A549 (cell line): ENCODE data around the gene LMTK2. TPM values are rescaled to one million over a fixed set of nuclear protein-coding genes. Genes with fewer than 3 reads are reported as not detected.

Experiments
- ATAC-seq, 2 experiments: fragments of 200-7000 bp in 1 of 2; fragments of >200 bp in 1 of 2; cut with Nextera tagmentation in 1 of 2; cut with Tn5 transposase in 1 of 2; 3 replicates each; pipeline versions ENCODE4 v1.8.0 to v1.9.1; 2018 to 2020; ENCODE audit warnings: mild to moderate bottlenecking in 1 of 2, moderate library complexity in 1 of 2
- CTCF ChIA-PET: fragments of 300-600 bp; sonication (Branson Sonifier 250); formaldehyde crosslinking; extraction: SDS; loops from one replicate; lab custom pipeline; 2021; ENCODE audit warnings: antibody characterized with exemption, inconsistent platforms; lab: Yijun Ruan, JAX
- POLR2A ChIA-PET: fragments of 350-600 bp; formaldehyde crosslinking; extraction: SDS; loops from one replicate; lab custom pipeline; 2021; ENCODE audit warnings: antibody characterized with exemption, inconsistent platforms; lab: Yijun Ruan, JAX
- DNase-seq, 2 experiments: peaks; one replicate each; pipeline versions ENCODE4 v3.0.0 to v3.0.0-alpha.2; 2011 to 2016; ENCODE audit warnings: low read depth in 1 of 2, low spot score in 1 of 2
- FAIRE-seq: peaks from 2 replicates; lab custom pipeline; 2011; peaks lifted over from hg19 to GRCh38; lab: Jason Lieb, UNC
- H3K27ac ChIP-seq, 2 experiments: fragments of >200 bp; sonication (Bioruptor Twin); formaldehyde crosslinking; 3 replicates each; pipeline ENCODE4 v1.5.1; 2016 to 2017
- H3K4me1 ChIP-seq: fragments of >200 bp; sonication (Bioruptor Twin); formaldehyde crosslinking; 3 replicates; pipeline ENCODE4 v1.6.1; 2016
- H3K4me2 ChIP-seq: fragments of >200 bp; sonication (Bioruptor Twin); formaldehyde crosslinking; 3 replicates; pipeline ENCODE4 v1.6.1; 2016
- H3K4me3 ChIP-seq: fragments of >200 bp; sonication (Bioruptor Twin); formaldehyde crosslinking; 3 replicates; pipeline ENCODE4 v1.5.1; 2016
- H3K9me3 ChIP-seq: fragments of >200 bp; sonication (Bioruptor Twin); formaldehyde crosslinking; 3 replicates; pipeline ENCODE4 v1.6.1; 2016
- ATOH8 ChIP-seq: fragments of 250-450 bp; sonication (Bioruptor Pico); IDR thresholded peaks from 2 replicates; pipeline ENCODE4 v1.5.0; 2020; ENCODE audit warnings: low read depth, mild to moderate bottlenecking, moderate library complexity
- CBX2 ChIP-seq: fragments of 200-600 bp; sonication (generic); IDR thresholded peaks from 2 replicates; pipeline ENCODE4 v1.6.1; 2016; ENCODE audit warnings: low read depth, mild to moderate bottlenecking, borderline replicate concordance
- EHF ChIP-seq: fragments of 250-450 bp; sonication (Bioruptor Pico); IDR thresholded peaks from 2 replicates; pipeline ENCODE4 v1.5.0; 2020; ENCODE audit warnings: mild to moderate bottlenecking
- EHMT2 ChIP-seq: fragments of 200-600 bp; sonication (generic); IDR thresholded peaks from 2 replicates; pipeline ENCODE4 v1.6.1; 2016; ENCODE audit warnings: antibody characterized with exemption, low read depth, mild to moderate bottlenecking, moderate library complexity
- FOSL2 ChIP-seq, 2 experiments: fragments of 450-650 bp in 1 of 2; fragments of >200 bp in 1 of 2; sonication (Bioruptor Twin) in 1 of 2; formaldehyde crosslinking; IDR thresholded peaks; 2 replicates each; pipeline versions ENCODE4 v1.5.0 to v1.6.1; 2016 to 2020; ENCODE audit warnings: mild to moderate bottlenecking in 1 of 2, moderate library complexity in 1 of 2
- GATA3 ChIP-seq: IDR thresholded peaks from 2 replicates; pipeline ENCODE4 v1.6.1; 2012; ENCODE audit warnings: borderline replicate concordance
- HDAC2 ChIP-seq: fragments of 200-600 bp; sonication (generic); IDR thresholded peaks from 2 replicates; pipeline ENCODE4 v1.6.1; 2016
- HES2 ChIP-seq: fragments of >200 bp; sonication (Bioruptor Twin); formaldehyde crosslinking; IDR thresholded peaks from 2 replicates; pipeline ENCODE4 v1.6.1; 2016
- HOXB5 ChIP-seq: fragments of 250-450 bp; sonication (Bioruptor Pico); IDR thresholded peaks from 2 replicates; pipeline ENCODE4 v1.5.0; 2020; ENCODE audit warnings: mild to moderate bottlenecking, moderate library complexity
- JUNB ChIP-seq: fragments of >200 bp; sonication (Bioruptor Twin); formaldehyde crosslinking; IDR thresholded peaks from 2 replicates; pipeline ENCODE4 v1.6.1; 2016
- KDM1A ChIP-seq: fragments of 200-600 bp; sonication (generic); IDR thresholded peaks from 2 replicates; pipeline ENCODE4 v1.6.1; 2016; ENCODE audit warnings: low read depth, mild to moderate bottlenecking
- MAX ChIP-seq: IDR thresholded peaks from 2 replicates; pipeline ENCODE4 v1.6.1; 2012
- MAZ ChIP-seq: fragments of 150-350 bp; IDR thresholded peaks from 2 replicates; pipeline ENCODE4 v1.6.1; 2014; ENCODE audit warnings: antibody characterized with exemption, low read depth, low read length, borderline replicate concordance
- POLR2A ChIP-seq: IDR thresholded peaks from 2 replicates; pipeline ENCODE4 v1.6.1; 2012; ENCODE audit warnings: mild to moderate bottlenecking, low read length
- POLR2AphosphoS2 ChIP-seq: conservative IDR thresholded peaks from 2 replicates; pipeline ENCODE4 v1.6.1; 2012; ENCODE audit warnings: low read length, improper control_type of control experiment, inconsistent platforms
- SREBF2 ChIP-seq: fragments of 450-650 bp; IDR thresholded peaks from 2 replicates; pipeline ENCODE4 v1.6.1; 2014; ENCODE audit warnings: mild to moderate bottlenecking, moderate library complexity
- TP53 ChIP-seq: fragments of 250-450 bp; sonication (Bioruptor Pico); IDR thresholded peaks from 2 replicates; pipeline ENCODE4 v1.5.0; 2021; ENCODE audit warnings: mild to moderate bottlenecking, moderate library complexity
- ZC3H11A ChIP-seq: fragments of 450-650 bp; IDR thresholded peaks from 2 replicates; pipeline ENCODE4 v1.6.1; 2014; ENCODE audit warnings: antibody characterized with exemption, mild to moderate bottlenecking
- ZSCAN20 ChIP-seq: fragments of 250-450 bp; sonication (Bioruptor Pico); IDR thresholded peaks from 2 replicates; pipeline ENCODE4 v1.8.0; 2022; ENCODE audit warnings: mild to moderate bottlenecking, moderate library complexity
- WGBS: methylation state at CpG from one replicate; pipeline ENCODE4 v1.1.6; 2017; ENCODE audit errors: missing lambda C conversion rate; 5-methylcytosine and 5-hydroxymethylcytosine counted together
- polyA plus RNA-seq, 4 experiments: library from polyadenylated mRNA; depleted of rRNA in 3 of 4; stranded (reverse); fragments of >200 nt; fragmentation: RNase III in 1 of 4; extraction: RNeasy Plus Mini Kit Qiagen cat#74134 plus additional on column Dnase treatment in 1 of 4; gene quantifications; 2 replicates in 3 of 4; 3 replicates in 1 of 4; pipeline ENCODE4 v1.2.3, GENCODE V29; 2011 to 2017
- TF ChIP-seq, protein P1 (sequence below): fragments of >200 bp; sonication (Bioruptor Twin); formaldehyde crosslinking; IDR thresholded peaks from 3 replicates; pipeline ENCODE4 v1.5.1; 2016
- TF ChIP-seq, protein P2 (sequence below): fragments of 450-650 bp; IDR thresholded peaks from 2 replicates; pipeline ENCODE4 v1.6.1; 2014; ENCODE audit warnings: antibody characterized with exemption
- TF ChIP-seq, protein P3 (sequence below): fragments of 150-350 bp; IDR thresholded peaks from 2 replicates; pipeline ENCODE4 v1.6.1; 2014; ENCODE audit warnings: low read depth, mild to moderate bottlenecking, low read length
- TF ChIP-seq, protein P4 (sequence below): IDR thresholded peaks from 2 replicates; pipeline ENCODE4 v1.6.1; 2012; ENCODE audit warnings: low read depth, borderline replicate concordance
- TF ChIP-seq, protein P5 (sequence below): fragments of >200 bp; sonication (Bioruptor Twin); formaldehyde crosslinking; IDR thresholded peaks from 3 replicates; pipeline ENCODE4 v1.6.1; 2016

LMTK2 gene
- polyA plus RNA-seq, 2 of the 4 experiments (the other 2 are of a cell fraction): 7.9 to 13.0 TPM

DNA sequence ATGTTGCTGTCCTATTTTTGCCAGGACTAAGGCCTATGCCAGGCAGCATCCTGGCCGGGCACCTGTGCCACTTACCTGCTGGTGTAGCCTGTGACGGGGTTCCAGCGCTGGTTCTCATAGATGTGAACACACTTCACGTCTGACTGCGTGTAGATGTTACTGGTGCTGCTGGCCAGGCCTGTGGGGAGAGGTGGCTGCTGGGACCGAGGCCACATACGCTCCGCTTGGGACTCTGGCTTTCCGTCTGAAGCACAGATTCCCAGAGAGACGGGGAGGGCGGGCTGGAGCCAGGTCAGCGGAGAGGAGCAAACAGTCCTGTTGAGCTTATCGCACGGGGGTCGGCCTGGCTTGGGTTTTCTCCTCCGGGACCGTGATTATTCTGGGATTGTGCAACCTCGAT is 121.3 kb downstream of the LMTK2 start:
- Histone ChIP-seq H3K4me3 (no peak overlapping the region), H3K4me1 (peaks cover 6% of the 10 kb centered on the region; the same call in 2 of the 3 replicates), H3K9me3 (no peaks in the 10 kb centered on the region), H3K27ac (no peak overlapping the region), H3K4me2 (no peak overlapping the region)
- ChIA-PET CTCF (no interaction called here), POLR2A (no interaction called here)
- no peak for DNase-seq
- TF ChIP-seq MAZ: no peak
- no peak for TF ChIP-seq HDAC2
- TF ChIP-seq SREBF2: no peak
- no peak for TF ChIP-seq EHMT2
- TF ChIP-seq, protein P1, sequence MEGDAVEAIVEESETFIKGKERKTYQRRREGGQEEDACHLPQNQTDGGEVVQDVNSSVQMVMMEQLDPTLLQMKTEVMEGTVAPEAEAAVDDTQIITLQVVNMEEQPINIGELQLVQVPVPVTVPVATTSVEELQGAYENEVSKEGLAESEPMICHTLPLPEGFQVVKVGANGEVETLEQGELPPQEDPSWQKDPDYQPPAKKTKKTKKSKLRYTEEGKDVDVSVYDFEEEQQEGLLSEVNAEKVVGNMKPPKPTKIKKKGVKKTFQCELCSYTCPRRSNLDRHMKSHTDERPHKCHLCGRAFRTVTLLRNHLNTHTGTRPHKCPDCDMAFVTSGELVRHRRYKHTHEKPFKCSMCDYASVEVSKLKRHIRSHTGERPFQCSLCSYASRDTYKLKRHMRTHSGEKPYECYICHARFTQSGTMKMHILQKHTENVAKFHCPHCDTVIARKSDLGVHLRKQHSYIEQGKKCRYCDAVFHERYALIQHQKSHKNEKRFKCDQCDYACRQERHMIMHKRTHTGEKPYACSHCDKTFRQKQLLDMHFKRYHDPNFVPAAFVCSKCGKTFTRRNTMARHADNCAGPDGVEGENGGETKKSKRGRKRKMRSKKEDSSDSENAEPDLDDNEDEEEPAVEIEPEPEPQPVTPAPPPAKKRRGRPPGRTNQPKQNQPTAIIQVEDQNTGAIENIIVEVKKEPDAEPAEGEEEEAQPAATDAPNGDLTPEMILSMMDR: no peak
- no peak for TF ChIP-seq POLR2A
- no peak for TF ChIP-seq ZC3H11A
- TF ChIP-seq, protein P2, sequence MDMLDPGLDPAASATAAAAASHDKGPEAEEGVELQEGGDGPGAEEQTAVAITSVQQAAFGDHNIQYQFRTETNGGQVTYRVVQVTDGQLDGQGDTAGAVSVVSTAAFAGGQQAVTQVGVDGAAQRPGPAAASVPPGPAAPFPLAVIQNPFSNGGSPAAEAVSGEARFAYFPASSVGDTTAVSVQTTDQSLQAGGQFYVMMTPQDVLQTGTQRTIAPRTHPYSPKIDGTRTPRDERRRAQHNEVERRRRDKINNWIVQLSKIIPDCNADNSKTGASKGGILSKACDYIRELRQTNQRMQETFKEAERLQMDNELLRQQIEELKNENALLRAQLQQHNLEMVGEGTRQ: no peak
- no peak for TF ChIP-seq JUNB
- TF ChIP-seq, protein P3, sequence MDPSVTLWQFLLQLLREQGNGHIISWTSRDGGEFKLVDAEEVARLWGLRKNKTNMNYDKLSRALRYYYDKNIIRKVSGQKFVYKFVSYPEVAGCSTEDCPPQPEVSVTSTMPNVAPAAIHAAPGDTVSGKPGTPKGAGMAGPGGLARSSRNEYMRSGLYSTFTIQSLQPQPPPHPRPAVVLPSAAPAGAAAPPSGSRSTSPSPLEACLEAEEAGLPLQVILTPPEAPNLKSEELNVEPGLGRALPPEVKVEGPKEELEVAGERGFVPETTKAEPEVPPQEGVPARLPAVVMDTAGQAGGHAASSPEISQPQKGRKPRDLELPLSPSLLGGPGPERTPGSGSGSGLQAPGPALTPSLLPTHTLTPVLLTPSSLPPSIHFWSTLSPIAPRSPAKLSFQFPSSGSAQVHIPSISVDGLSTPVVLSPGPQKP: no peak
- WGBS: 91% methylated on average over 18 of the region's 18 CpGs
- no peak; a peak in 1 of 6 replicates for ATAC-seq
- no peak for FAIRE-seq

DNA sequence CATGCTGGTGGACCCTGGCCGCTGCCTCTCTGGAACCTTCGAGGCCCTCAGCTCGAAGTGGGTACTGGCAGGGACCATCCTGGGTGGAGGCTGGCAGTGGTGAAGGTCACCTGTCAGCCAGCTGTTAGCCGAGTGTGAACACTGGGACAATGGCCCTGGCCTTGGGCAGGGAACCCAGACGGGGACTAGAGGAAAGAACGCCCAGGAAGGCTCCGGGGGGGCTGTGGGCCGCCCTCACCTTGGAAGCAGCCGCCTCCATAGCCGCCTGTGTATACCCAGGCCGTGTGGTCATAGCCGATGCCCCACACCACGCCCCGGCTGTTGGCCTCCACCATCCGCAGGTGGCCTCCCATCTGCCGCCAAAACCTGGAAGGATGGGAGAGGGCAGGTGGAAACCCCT is 122.1 kb downstream of the LMTK2 start:
- CTCF ChIA-PET: interaction anchor here (0.6 to 0.7 kb wide), 2 partner anchors 9 to 15 kb away, joined by 3 to 4 read pairs; no protein-coding TSS in a partner anchor
- WGBS: 89% methylated on average over 16 of the region's 16 CpGs
- ATAC-seq (no peak), FAIRE-seq (no peak), DNase-seq (no peak)
- Histone ChIP-seq H3K4me3 (no peak overlapping the region), H3K4me2 (no peak overlapping the region), H3K9me3 (no peaks in the 10 kb centered on the region), H3K27ac (no peak overlapping the region), H3K4me1 (no peaks in the 10 kb centered on the region)
- POLR2A ChIA-PET: no interaction called here
- no peak for TF ChIP-seq HOXB5 (CRISPR knock-in tag)
- no peak for TF ChIP-seq ATOH8 (CRISPR knock-in tag)
- TF ChIP-seq, protein P1: no peak
- TF ChIP-seq ZSCAN20 (CRISPR knock-in tag): no peak
- TF ChIP-seq, protein P3: no peak
- no peak for TF ChIP-seq TP53 (CRISPR knock-in tag)
- no peak for TF ChIP-seq GATA3
- TF ChIP-seq MAX: no peak
- no peak for TF ChIP-seq FOSL2 (IDR thresholded peaks at IDR 0.05)
- no peak for TF ChIP-seq FOSL2 (CRISPR knock-in tag; IDR thresholded peaks at IDR 0.05)
- TF ChIP-seq, protein P4, sequence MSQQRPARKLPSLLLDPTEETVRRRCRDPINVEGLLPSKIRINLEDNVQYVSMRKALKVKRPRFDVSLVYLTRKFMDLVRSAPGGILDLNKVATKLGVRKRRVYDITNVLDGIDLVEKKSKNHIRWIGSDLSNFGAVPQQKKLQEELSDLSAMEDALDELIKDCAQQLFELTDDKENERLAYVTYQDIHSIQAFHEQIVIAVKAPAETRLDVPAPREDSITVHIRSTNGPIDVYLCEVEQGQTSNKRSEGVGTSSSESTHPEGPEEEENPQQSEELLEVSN: no peak
- no peak for TF ChIP-seq CBX2
- TF ChIP-seq, protein P2: no peak
- no peak for TF ChIP-seq HDAC2
- TF ChIP-seq HES2: no peak
- no peak for TF ChIP-seq EHF (CRISPR knock-in tag)
- TF ChIP-seq, protein P5, sequence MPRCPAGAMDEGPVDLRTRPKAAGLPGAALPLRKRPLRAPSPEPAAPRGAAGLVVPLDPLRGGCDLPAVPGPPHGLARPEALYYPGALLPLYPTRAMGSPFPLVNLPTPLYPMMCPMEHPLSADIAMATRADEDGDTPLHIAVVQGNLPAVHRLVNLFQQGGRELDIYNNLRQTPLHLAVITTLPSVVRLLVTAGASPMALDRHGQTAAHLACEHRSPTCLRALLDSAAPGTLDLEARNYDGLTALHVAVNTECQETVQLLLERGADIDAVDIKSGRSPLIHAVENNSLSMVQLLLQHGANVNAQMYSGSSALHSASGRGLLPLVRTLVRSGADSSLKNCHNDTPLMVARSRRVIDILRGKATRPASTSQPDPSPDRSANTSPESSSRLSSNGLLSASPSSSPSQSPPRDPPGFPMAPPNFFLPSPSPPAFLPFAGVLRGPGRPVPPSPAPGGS: no peak
- TF ChIP-seq POLR2AphosphoS2: no peak
- no peak for TF ChIP-seq MAZ
- TF ChIP-seq KDM1A: no peak
- TF ChIP-seq, all 56 proteins: peak for 0
